RPMI7951 (cell line): ENCODE results near the gene SAMHD1. TPM values are rescaled to one million over a fixed set of nuclear protein-coding genes. Genes with fewer than 3 reads are reported as not detected.
"Not testable (repeated sequence)": the region's sequence is repeated elsewhere in the genome, so short reads cannot be mapped to it uniquely, and the experiment has no call there.

Experiments
- DNase-seq: peaks from one replicate; pipeline ENCODE4 v3.0.0-alpha.2; 2012; ENCODE audit warnings: low read depth
- total RNA-seq: library from RNA; depleted of rRNA; stranded (reverse); fragments of >200 nt; shearing (Covaris generic); gene quantifications from 2 replicates; pipeline ENCODE4 v1.2.3, GENCODE V29; 2014; rRNA removed

The SAMHD1 gene
- 55.5 and 61.1 TPM in 2 replicates for total RNA-seq

- peak; percentile 98 for DNase-seq
Observed at GRCh38 chr20:36951198-36951978, at the start of gene SAMHD1. SAMHD1 (minus strand) TSS chr20:36951708; CDS start chr20:36951643, 65 bp downstream.

- DNase-seq, result not testable (repeated sequence)
Observed at GRCh38 chr20:37000171-37000570, 48.7 kb upstream of the SAMHD1 start.

- no peak for DNase-seq
Observed at GRCh38 chr20:36998652-36999051, 47.1 kb upstream of the SAMHD1 start.

- no peak for DNase-seq
Observed at GRCh38 chr20:36997121-36997520, 45.6 kb upstream of the SAMHD1 start.

GRCh38 chr20:36994221-36994620, 42.7 kb upstream of the SAMHD1 start:
- not testable (repeated sequence) for DNase-seq

GRCh38 chr20:36992802-36993334, 41.4 kb upstream of the SAMHD1 start:
- DNase-seq, result no peak

- DNase-seq, result no peak
Observed at GRCh38 chr20:36991703-36992102, 40.2 kb upstream of the SAMHD1 start.

GRCh38 chr20:36989797-36990196, 38.3 kb upstream of the SAMHD1 start:
- no peak for DNase-seq

- peak; percentile 32 for DNase-seq
Observed at GRCh38 chr20:36988494-36988966, 37.0 kb upstream of the SAMHD1 start.

GRCh38 chr20:36984257-36984638, 32.7 kb upstream of the SAMHD1 start:
- no peak for DNase-seq

GRCh38 chr20:36975099-36975818, 23.8 kb upstream of the SAMHD1 start:
- DNase-seq, result no peak

GRCh38 chr20:36974660-36975059, 23.2 kb upstream of the SAMHD1 start:
- DNase-seq, result no peak

- no peak for DNase-seq
Observed at GRCh38 chr20:36971103-36971502, 19.6 kb upstream of the SAMHD1 start.

GRCh38 chr20:36969478-36970186, 18.1 kb upstream of the SAMHD1 start:
- DNase-seq, result no peak

GRCh38 chr20:36969051-36969450, 17.5 kb upstream of the SAMHD1 start:
- DNase-seq, result no peak

- no peak for DNase-seq
Observed at GRCh38 chr20:36967636-36968035, 16.1 kb upstream of the SAMHD1 start.

GRCh38 chr20:36966965-36967364, 15.5 kb upstream of the SAMHD1 start:
- DNase-seq, result not testable (repeated sequence)

GRCh38 chr20:36962354-36962941, 10.9 kb upstream of the SAMHD1 start:
- not testable (repeated sequence) for DNase-seq

GRCh38 chr20:36959242-36959641, 7.7 kb upstream of the SAMHD1 start:
- DNase-seq, result no peak

GRCh38 chr20:36957875-36958667, 6.6 kb upstream of the SAMHD1 start:
- DNase-seq, result no peak

GRCh38 chr20:36956674-36957073, 5.2 kb upstream of the SAMHD1 start:
- DNase-seq, result no peak
